GM10266 (cell line): ENCODE data around the gene C20orf96.
A peak's percentile ranks its signal among the peaks of the same experiment; 100 is the strongest.
"Not testable (repeated sequence)": the region's sequence is repeated elsewhere in the genome, so short reads cannot be mapped to it uniquely, and the experiment has no call there.

ENCODE experiments used
- DNase-seq: peaks from one replicate; pipeline ENCODE4 v3.0.0; 2012; ENCODE audit errors: extremely low spot score
- CTCF ChIP-seq: IDR thresholded peaks from 2 replicates; pipeline ENCODE4 v1.5.1; 2012; ENCODE audit warnings: mild to moderate bottlenecking, low read depth; ENCODE audit not compliant: control insufficient read depth, insufficient read depth; ENCODE audit errors: missing control alignments

The C20orf96 gene

GRCh38 chr20:290084-290831 is at the start of gene C20orf96:
C20orf96 (minus strand) TSS chr20:290750; CDS start chr20:290610, 140 bp downstream.
- no peak for TF ChIP-seq CTCF

GRCh38 chr20:336040-336439 is 45.5 kb upstream of the C20orf96 start:
- DNase-seq = not testable (repeated sequence)

More at GRCh38 chr20:290084-290831, at the start of gene C20orf96:
- DNase-seq = peak; percentile 98

GRCh38 chr20:334578-334977 is 44.0 kb upstream of the C20orf96 start:
- TF ChIP-seq CTCF = no peak
- no peak for DNase-seq

- peak; percentile 82 for TF ChIP-seq CTCF
- DNase-seq = peak; percentile 80
These were observed 39.9 kb upstream of the C20orf96 start for GRCh38 chr20:330233-331149.

- TF ChIP-seq CTCF = no peak
- DNase-seq = no peak
These were observed 39.3 kb upstream of the C20orf96 start for GRCh38 chr20:329851-330232.

- no peak for DNase-seq
These were observed 38.6 kb upstream of the C20orf96 start for GRCh38 chr20:328975-329695.

More at GRCh38 chr20:328975-329695, 38.6 kb upstream of the C20orf96 start:
- no peak for TF ChIP-seq CTCF
